Lower leg skin (tissue), 4 donors: ENCODE data around the gene NRXN3. TPM values are rescaled to one million over a fixed set of nuclear protein-coding genes. Genes with fewer than 3 reads are reported as not detected.

ENCODE experiments used
- DNase-seq, 2 donors: peaks; one replicate each; pipeline ENCODE4 v3.0.0-alpha.2; 2019; ENCODE audit warnings: low spot score in 2 of 2
- H3K4me3 ChIP-seq: fragments of 200-600 bp; sonication (generic); 2 replicates; pipeline ENCODE4 v1.5.1; 2017; ENCODE audit warnings: mild to moderate bottlenecking, low read depth; ENCODE audit not compliant: poor library complexity, severe bottlenecking
- POLR2A ChIP-seq, 2 donors: fragments of 450-650 bp; IDR thresholded peaks; one replicate each; pipeline ENCODE4 v1.6.1; 2016 to 2017; ENCODE audit warnings: antibody characterized with exemption in 2 of 2, mild to moderate bottlenecking in 1 of 2, moderate library complexity in 1 of 2
- WGBS, 2 donors: methylation state at CpG; one replicate each; pipeline ENCODE4 v1.1.5; 2018; 5-methylcytosine and 5-hydroxymethylcytosine counted together
- intact Hi-C: fragments of 100-400 bp; cut with DNase I; formaldehyde crosslinking; loops from one replicate; pipeline ENCODE4 v1.15.0; 2023; ENCODE audit warnings: low total_unique reads
- total RNA-seq, 4 donors: library from RNA; depleted of rRNA; stranded (reverse); fragments of >200 nt; gene quantifications; one replicate each; pipeline ENCODE4 v1.1.0, GENCODE V29; 2016
- TF ChIP-seq, protein P1 (sequence below), 3 donors: fragments of 450-650 bp; IDR thresholded peaks; one replicate each; pipeline ENCODE4 v1.5.1; 2016; ENCODE audit warnings: antibody characterized with exemption in 3 of 3, mild to moderate bottlenecking in 3 of 3, moderate library complexity in 2 of 3

Gene NRXN3
- total RNA-seq, 4 donors from 2014 or later, result 0.61 to 2.4 (median 1.7) TPM

DNA sequence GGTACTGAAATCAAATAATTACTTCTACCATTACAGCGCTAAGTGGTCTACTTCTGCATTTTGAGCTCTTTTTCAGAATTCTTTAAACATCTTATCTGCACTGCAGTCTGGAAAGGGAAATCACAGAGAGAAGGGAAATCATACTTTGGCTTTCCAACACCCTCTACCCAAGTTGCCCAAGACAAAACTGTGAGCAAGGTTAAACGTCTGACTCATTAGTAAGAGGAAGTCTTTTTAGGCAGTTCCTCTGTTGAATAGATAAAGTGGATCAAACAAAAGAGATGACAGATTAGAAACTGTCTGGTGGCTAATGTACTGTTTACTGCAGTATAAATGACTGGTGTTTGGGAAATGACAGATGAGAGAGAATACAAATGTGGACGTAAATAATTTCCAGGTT is 858.1 kb downstream of the NRXN3 start:
- intact Hi-C loops, result no loop called here
- no peak overlapping the region for H3K4me3 ChIP-seq
- no peak for TF ChIP-seq POLR2A (IDR thresholded peaks at IDR 0.05)
- TF ChIP-seq, protein P1, sequence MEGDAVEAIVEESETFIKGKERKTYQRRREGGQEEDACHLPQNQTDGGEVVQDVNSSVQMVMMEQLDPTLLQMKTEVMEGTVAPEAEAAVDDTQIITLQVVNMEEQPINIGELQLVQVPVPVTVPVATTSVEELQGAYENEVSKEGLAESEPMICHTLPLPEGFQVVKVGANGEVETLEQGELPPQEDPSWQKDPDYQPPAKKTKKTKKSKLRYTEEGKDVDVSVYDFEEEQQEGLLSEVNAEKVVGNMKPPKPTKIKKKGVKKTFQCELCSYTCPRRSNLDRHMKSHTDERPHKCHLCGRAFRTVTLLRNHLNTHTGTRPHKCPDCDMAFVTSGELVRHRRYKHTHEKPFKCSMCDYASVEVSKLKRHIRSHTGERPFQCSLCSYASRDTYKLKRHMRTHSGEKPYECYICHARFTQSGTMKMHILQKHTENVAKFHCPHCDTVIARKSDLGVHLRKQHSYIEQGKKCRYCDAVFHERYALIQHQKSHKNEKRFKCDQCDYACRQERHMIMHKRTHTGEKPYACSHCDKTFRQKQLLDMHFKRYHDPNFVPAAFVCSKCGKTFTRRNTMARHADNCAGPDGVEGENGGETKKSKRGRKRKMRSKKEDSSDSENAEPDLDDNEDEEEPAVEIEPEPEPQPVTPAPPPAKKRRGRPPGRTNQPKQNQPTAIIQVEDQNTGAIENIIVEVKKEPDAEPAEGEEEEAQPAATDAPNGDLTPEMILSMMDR (IDR thresholded peaks at IDR 0.05), result no peak
- no peak for DNase-seq
- WGBS, 2 donors, result 63 to 66% methylated on average over 3 of the region's 3 CpGs

DNA sequence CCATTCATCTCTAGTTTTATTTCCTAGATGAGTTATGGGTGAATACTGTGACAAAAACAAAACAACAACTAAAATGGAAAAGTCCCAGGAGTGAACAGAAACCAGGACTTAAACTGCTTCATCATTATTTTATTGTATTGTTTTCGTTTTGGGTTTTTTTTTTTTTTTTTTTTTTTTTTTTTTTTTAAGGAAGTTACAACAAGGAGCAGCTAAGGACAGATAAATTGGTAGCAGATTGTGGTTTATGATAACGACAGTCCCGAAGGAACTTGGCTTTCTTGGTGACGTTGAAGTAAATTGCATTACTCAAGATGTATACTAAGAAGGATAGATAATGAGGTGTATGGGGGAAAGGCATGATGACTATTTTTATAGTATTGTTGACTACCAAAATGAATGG is 866.3 kb downstream of the NRXN3 start:
- WGBS, 2 donors, result 49 to 52% methylated on average over 4 of the region's 4 CpGs
- DNase-seq, result no peak
- TF ChIP-seq, protein P1 (IDR thresholded peaks at IDR 0.05), result no peak
- TF ChIP-seq POLR2A (IDR thresholded peaks at IDR 0.05), result no peak
- H3K4me3 ChIP-seq, result no peak overlapping the region
- intact Hi-C loops, result no loop called here

DNA sequence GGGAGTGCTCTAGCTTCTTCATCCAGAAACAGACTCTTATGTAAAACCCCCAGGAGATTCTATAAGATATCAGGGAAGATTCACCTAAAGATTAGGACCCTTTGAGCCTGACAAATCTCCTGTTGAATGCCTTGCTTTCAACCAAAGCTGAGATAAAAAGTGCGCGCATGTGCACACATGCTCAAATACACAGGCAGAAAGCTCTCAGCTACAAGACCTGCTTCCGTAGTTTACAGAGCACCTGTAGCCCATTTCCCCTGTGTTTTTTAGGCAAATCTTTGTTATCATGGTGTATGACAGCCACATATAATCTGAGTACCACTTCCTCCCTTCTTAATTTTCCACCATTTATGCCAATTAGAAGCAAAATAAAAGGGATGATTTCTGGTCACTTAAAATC is 866.9 kb downstream of the NRXN3 start:
- WGBS, 2 donors, result 83 to 84% methylated on average over 3 of the region's 3 CpGs
- H3K4me3 ChIP-seq, result no peak overlapping the region
- intact Hi-C loops, result no loop called here
- no peak for TF ChIP-seq POLR2A (IDR thresholded peaks at IDR 0.05)
- TF ChIP-seq, protein P1 (IDR thresholded peaks at IDR 0.05), result no peak
- DNase-seq, result no peak

DNA sequence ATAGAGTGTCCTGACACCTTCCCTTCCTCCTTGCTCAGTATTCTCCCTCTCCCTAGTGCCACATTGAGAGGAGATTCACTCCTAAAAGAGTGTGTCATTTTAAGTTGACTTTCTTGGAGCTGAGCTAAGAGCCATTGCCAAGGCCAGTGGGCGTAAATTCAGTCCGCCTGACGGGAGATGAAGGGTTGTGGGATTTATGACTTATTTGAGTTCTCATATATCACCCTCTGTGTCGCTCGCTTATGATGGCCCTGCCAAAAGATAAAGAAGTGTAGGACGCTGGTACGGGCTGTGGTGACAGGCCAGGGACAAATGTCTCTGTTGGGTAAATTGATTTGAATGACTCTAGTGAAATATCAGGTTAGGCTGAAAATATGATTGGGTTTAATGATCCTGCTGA is 867.4 kb downstream of the NRXN3 start:
- intact Hi-C loops, result no loop called here
- TF ChIP-seq, protein P1 (IDR thresholded peaks at IDR 0.05), result no peak
- no peak for TF ChIP-seq POLR2A (IDR thresholded peaks at IDR 0.05)
- WGBS, 2 donors, result 57 to 59% methylated on average over 7 of the region's 7 CpGs
- no peak overlapping the region for H3K4me3 ChIP-seq
- no peak for DNase-seq

DNA sequence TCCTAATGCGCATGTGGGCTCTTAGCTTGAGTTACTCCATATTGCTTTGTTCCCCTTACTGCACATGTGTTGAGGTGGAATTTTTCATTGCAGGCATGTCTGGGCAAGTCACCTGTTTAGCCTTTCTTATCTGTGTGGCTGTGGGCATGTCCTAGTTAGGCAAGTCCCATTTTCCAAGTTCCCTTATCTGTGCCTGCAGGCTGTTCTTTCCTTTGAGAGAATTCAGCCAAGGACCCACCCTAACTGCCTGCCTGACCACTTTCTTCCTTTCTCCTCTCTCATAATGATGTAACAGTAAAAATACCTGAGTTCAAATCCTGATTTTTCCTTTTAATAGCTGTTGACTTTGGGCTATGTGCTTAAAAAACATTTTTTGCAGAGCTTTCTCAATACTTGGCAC is 870.6 kb downstream of the NRXN3 start:
- intact Hi-C loops, result no loop called here
- TF ChIP-seq, protein P1 (IDR thresholded peaks at IDR 0.05), result no peak
- no peak for TF ChIP-seq POLR2A (IDR thresholded peaks at IDR 0.05)
- no peak overlapping the region for H3K4me3 ChIP-seq
- no peak for DNase-seq
- WGBS, 2 donors, result 94 to 100% methylated on average over 1 of the region's 1 CpG

DNA sequence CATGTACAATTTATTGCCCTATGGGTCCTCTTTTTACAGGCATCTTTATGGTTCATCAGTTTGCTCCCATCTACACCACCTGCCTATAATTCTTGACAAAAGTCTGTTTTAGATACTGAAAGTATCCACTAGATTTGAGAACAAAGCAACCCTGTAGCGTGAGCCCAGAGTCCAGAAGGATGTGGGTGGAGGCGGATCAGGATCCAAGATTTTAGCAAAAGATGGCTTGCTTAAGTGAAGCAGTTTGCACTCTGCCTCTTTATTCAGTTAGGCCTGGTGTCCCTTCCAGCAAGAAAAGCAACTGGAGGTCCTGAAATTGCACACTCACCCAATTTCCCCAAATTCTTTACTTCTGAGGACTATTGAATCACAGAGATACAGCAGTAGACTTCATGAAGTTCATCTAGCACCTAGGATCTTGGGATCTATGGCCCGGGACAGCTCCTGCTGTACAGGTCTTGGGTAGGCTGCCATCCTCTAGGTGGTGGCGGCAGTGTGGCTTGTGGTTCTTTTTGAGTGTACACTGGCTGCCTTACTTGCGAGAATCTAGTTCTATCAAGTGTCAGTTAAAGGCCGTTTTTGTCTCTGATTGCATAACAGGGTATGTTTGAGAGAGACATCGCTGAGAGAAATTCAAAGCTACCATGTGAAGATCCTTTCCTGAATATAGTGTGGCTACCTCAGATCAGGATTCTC is 873.2 kb downstream of the NRXN3 start:
- intact Hi-C loops, result no loop called here
- TF ChIP-seq, protein P1 (IDR thresholded peaks at IDR 0.05), result no peak
- no peak for TF ChIP-seq POLR2A (IDR thresholded peaks at IDR 0.05)

More for the DNA sequence above, 873.2 kb downstream of the NRXN3 start:
- H3K4me3 ChIP-seq, result no peak overlapping the region
- WGBS, 2 donors, result 89 to 92% methylated on average over 7 of the region's 7 CpGs
- no peak for DNase-seq
